ENCODE results near the gene APC.

- TF ChIP-seq CTCF (IDR thresholded peaks at IDR 0.05; ENCODE audit: insufficient read depth, low read depth, low read length), result no peak
- TF ChIP-seq EZH2 (IDR thresholded peaks at IDR 0.05; ENCODE audit: insufficient read depth, low read length), result no peak
These were observed 129.7 kb downstream of the APC start for GRCh38 chr5:112867411-112867810.

Data from astrocyte (in vitro differentiated cells and primary cell).